Dendritic cell treated with granulocyte-macrophage colony-stimulating factor and Interleukin-4, amounts not matched to agents 40 ng/mL and 50 ng/mL, for 4 days (primary cell): ENCODE data around the gene SPART.

ENCODE experiments used
- H3K27ac Mint-ChIP-seq: one replicate; pipeline ENCODE4 v1.8.0; 2022; ENCODE audit warnings: mild to moderate bottlenecking, mixed read lengths
- H3K27me3 Mint-ChIP-seq: one replicate; pipeline ENCODE4 v1.8.0; 2022; ENCODE audit warnings: mild to moderate bottlenecking, mixed read lengths
- H3K36me3 Mint-ChIP-seq: one replicate; pipeline ENCODE4 v1.8.0; 2022; ENCODE audit warnings: low read depth, mixed read lengths
- H3K4me1 Mint-ChIP-seq: one replicate; pipeline ENCODE4 v1.8.0; 2022; ENCODE audit warnings: low read depth, mixed read lengths
- H3K4me3 Mint-ChIP-seq: one replicate; pipeline ENCODE4 v1.8.0; 2022; ENCODE audit warnings: mild to moderate bottlenecking, moderate library complexity, mixed read lengths
- H3K9me3 Mint-ChIP-seq: one replicate; pipeline ENCODE4 v1.8.0; 2022; ENCODE audit warnings: mixed read lengths
- intact Hi-C: fragments of 100-400 bp; cut with micrococcal nuclease; formaldehyde crosslinking; loops from one replicate; pipeline ENCODE4 v1.15.0; 2022

The SPART gene

DNA sequence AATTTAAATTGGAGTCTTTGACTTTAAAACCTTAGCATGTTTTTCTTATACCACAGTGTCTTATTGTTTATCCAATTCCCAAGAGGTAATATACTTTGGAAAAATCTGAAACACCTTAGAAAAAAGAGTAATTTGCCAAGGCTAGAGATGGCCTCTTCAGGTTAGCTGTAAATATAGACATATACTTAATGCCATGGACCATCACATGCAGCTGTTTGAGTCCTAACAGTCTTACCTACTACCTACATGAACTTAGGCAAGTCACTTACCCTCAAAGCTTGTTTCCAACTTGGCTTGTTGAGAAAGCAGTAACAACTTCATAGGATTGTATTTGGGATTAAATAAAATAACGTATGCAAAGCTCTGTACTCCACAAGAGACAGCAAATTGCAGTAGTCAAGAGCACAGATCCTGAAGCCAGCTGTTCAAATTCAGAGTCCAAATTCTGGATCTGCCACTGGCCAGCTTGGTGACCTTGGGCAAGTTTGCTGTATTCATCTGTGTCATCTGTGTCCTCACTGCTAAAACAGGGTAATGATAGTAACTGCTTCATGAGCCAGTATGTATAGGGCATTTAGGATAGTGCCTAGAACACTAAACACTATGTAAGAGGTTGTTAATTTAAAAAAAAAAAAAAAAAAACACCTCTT is 13.2 kb upstream of the SPART start:
- no peak overlapping the region for H3K4me3 Mint-ChIP-seq
- intact Hi-C loops, result no loop called here
- H3K27ac Mint-ChIP-seq, result no peak overlapping the region
- H3K4me1 Mint-ChIP-seq, result no peaks in the 10 kb centered on the region
- H3K9me3 Mint-ChIP-seq, result no peaks in the 10 kb centered on the region
- no peaks in the 10 kb centered on the region for H3K27me3 Mint-ChIP-seq
- H3K36me3 Mint-ChIP-seq, result no peaks in the 10 kb centered on the region

DNA sequence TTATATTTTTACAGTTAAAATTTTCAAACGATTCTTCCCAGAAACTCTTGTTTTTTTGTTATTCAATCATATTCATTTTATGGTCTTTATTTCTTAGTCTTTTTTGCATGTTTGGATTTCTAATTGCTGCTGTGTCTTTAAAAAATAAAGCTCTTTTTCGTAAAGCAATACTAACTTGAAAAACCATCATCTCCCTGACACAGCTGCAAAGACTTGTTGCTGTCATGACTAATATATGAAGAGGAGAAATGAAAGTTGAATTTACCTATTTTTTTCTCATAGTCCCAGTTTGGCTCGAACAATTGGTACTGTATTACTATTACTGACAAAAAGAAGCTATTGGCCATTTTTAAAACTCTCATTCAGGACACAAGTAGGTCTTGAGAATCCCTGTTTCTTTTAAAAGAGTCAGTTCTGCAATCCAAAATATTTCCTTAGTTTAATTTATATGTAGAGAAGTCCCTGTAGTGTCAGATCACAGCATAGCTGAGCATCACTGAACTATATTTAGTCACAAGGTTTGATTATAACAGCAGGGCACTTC is 12.1 kb upstream of the SPART start:
- Mint-ChIP-seq H3K4me1 (no peaks in the 10 kb centered on the region), H3K36me3 (no peaks in the 10 kb centered on the region), H3K27ac (no peak overlapping the region), H3K9me3 (no peaks in the 10 kb centered on the region), H3K27me3 (no peaks in the 10 kb centered on the region), H3K4me3 (no peak overlapping the region)
- intact Hi-C loops, result no loop called here

DNA sequence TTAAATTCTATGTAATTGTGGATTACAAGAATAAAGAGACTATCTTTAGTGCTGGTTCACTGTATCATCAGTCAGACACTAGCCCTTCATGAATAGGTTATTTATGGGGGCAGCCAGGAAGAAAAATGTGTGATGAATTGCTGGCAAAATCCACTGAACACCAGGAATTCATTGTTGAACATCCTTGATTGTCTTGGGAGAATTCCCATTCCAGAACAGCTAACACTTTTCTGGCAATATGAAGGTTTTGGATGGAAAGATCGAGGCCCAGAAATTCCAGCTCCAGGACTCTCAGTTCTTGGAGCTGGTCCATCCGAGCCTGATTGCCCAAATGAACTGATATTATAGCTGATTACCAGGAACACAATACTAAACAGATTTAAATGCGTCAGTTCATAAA is 11.5 kb upstream of the SPART start:
- H3K4me3 Mint-ChIP-seq, result no peak overlapping the region
- H3K36me3 Mint-ChIP-seq, result no peaks in the 10 kb centered on the region
- H3K4me1 Mint-ChIP-seq, result no peaks in the 10 kb centered on the region
- intact Hi-C loops, result no loop called here
- no peaks in the 10 kb centered on the region for H3K9me3 Mint-ChIP-seq
- H3K27ac Mint-ChIP-seq, result no peak overlapping the region
- H3K27me3 Mint-ChIP-seq, result no peaks in the 10 kb centered on the region

DNA sequence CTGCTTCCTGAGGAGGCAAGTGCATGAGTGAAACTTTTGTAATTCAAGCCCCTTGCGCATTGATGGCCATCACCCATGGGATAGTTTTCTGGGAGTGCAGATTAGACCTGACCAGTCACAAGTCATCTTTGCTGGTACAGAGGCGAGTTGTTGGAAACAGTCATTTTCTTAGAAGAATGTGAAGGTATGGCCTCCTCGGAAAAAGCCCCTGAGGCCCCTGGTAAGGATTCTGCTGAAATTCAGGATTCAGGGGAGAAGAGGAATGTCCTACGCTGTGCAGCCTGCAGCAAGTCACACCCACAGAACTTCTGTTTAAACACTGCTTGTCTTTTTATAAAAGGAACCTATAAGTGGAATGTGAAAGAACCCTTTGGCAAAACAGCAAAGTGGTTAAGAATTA is 11.0 kb upstream of the SPART start:
- intact Hi-C loops, result no loop called here
- H3K27me3 Mint-ChIP-seq, result no peaks in the 10 kb centered on the region
- no peak overlapping the region for H3K4me3 Mint-ChIP-seq
- no peaks in the 10 kb centered on the region for H3K4me1 Mint-ChIP-seq
- H3K27ac Mint-ChIP-seq, result no peak overlapping the region
- no peaks in the 10 kb centered on the region for H3K9me3 Mint-ChIP-seq
- no peaks in the 10 kb centered on the region for H3K36me3 Mint-ChIP-seq

DNA sequence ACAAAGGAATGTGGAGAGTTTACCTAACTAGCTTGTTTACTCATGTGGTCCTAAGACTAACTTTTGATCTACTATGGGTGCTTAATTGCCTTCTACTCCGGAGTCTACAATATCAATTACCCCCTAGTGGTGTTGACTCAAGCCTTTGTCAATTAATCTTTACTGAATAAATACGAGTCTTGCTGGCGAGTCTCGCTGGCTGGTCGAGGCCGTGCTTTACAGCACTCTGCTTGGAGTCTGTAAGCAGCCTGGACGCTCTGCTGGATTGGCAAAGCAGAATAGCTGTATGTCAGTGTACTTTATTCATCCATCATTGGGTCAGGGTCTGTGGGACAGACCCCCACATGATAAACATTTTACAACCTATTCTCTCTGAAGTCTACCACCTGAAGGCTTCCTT is 9.9 kb upstream of the SPART start:
- no peaks in the 10 kb centered on the region for H3K4me1 Mint-ChIP-seq
- H3K27me3 Mint-ChIP-seq, result no peaks in the 10 kb centered on the region
- no peak overlapping the region for H3K4me3 Mint-ChIP-seq
- H3K27ac Mint-ChIP-seq, result no peak overlapping the region
- H3K9me3 Mint-ChIP-seq, result no peaks in the 10 kb centered on the region
- no peaks in the 10 kb centered on the region for H3K36me3 Mint-ChIP-seq
- intact Hi-C loops, result no loop called here

DNA sequence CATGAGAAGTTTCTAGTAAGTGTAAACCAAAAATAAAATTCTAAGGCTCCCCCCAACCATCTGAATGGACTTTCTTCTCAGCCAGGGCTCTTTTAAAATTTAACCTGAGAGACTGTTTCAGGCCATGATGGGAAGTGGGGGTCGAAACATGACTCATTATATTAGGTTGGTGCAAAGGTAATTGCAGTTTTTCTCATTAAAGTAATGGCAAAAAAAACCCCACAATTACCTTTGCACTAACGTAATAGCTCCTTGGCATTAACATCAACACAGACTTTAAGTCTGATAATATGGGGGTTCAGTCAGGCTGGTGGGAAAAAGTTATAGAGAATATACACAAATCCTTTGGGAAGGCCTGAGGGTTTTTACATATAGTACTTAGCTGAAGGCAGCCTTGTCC is 9.4 kb upstream of the SPART start:
- Mint-ChIP-seq H3K27ac (no peak overlapping the region), H3K9me3 (no peaks in the 10 kb centered on the region), H3K4me3 (no peak overlapping the region), H3K27me3 (no peaks in the 10 kb centered on the region), H3K4me1 (no peaks in the 10 kb centered on the region), H3K36me3 (no peaks in the 10 kb centered on the region)
- intact Hi-C loops, result no loop called here

DNA sequence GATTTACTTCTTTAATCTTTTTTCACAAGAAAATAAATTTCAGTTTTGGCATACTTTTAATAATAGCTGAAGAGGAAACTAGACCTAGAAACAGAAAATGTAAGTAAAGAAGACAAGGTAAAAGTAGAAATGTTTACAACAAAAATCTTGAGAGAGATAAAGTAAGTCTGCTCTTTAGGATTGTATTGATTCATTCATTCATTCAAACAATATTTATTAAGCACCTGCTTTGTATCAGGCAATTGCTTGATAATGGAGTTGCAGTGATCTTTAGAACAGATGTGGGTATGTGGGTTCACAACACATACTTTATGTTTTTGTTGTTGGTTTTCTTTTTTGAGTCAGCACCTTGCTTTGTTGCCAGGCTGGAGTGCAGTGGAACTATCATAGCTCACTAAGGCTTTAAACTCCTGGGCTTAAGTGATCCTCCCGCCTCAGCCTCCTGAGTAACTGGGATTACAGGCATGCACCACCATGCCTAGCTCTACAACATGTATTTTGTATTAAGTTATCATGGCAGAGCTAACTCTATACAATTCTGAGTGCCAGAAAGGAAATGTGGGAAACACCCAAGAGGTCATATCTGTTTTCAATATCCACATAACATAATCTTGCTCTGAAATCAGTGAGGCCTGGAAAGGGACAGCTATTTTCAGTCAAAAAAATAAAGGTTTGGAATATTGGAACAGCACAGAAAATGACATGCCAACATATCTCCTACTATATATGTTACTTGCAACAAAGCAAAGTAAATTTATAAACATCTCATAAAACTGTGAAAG is 8.8 kb upstream of the SPART start:
- H3K9me3 Mint-ChIP-seq, result no peaks in the 10 kb centered on the region
- no peak overlapping the region for H3K4me3 Mint-ChIP-seq
- intact Hi-C loops, result no loop called here
- no peak overlapping the region for H3K27ac Mint-ChIP-seq
- no peaks in the 10 kb centered on the region for H3K4me1 Mint-ChIP-seq
- H3K36me3 Mint-ChIP-seq, result no peaks in the 10 kb centered on the region
- H3K27me3 Mint-ChIP-seq, result no peaks in the 10 kb centered on the region

DNA sequence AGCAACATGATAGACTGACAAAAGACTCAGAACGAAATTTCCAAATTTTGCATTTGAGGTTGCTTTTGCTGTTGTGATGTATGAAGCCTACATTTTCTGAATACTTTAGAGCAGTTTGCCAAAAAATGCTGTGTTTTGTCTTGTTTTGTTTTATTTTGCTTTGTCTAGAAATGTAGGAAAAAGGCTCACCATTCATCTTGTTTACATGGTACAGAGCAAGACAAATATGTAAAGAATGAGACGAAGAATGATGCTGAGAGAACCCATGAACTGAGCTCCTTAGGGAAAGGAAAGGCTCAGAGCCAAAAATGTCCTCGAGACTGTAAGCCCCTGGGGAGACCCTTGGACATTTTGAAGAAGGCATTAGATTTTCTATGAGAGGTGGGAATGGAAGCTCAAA is 6.8 kb upstream of the SPART start:
- Mint-ChIP-seq H3K4me3 (no peak overlapping the region), H3K9me3 (no peaks in the 10 kb centered on the region), H3K27me3 (no peaks in the 10 kb centered on the region), H3K27ac (no peak overlapping the region), H3K4me1 (no peaks in the 10 kb centered on the region), H3K36me3 (no peaks in the 10 kb centered on the region)
- intact Hi-C loops, result no loop called here

DNA sequence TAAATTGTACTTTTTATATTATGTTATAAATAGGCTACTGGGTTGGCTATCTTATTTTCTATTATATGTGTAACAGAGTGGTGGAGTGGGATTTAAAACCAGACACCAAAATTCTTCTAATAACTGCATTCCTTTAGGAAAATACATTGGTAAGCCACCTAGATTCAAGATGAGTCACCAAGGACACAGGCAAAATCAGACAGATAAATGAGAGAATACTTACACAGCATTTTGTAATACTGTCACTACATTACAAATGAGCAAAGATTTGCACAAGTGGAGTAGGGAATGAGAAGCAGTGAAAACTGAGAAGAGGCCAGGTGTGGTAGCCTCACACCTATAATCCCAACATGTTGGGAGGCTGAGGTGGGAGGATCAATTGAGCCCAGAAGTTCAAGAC is 6.2 kb upstream of the SPART start:
- intact Hi-C loops, result no loop called here

DNA sequence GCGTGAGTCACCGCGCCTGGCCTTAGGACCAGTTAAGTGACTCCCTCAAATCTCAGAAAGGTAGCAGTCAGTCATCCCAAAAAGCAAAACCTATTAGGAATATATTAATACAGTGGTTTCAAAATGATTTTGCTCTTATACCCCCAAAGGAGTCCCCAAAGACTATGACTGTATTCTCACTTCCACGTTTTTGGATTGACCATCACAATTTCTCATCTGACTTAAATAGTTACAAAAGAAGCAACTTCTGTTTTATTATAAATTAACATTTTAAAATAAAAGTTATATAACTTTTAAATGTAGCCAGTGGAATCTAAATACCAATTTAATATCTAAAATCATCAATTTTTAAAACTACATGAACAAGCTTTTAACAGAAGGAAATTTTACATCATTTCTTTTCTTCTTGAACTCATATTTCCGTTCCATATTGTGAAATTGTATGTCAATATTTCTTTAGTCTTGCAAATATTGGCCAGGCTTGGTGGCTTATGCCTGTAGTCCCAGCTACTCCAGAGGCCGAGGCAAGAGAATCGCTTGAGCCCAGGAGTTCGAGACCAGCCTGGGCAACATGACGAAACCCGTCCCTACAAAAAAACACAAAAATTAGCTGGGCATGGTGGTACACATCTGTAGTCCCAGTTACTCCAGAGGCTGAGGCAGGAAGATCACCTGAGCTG is 1.5 kb upstream of the SPART start:
- Mint-ChIP-seq H3K9me3 (no peaks in the 10 kb centered on the region), H3K36me3 (peaks cover 17% of the 10 kb centered on the region), H3K4me3 (no peak overlapping the region), H3K4me1 (peaks cover 24% of the 10 kb centered on the region), H3K27ac (peak overlapping the region; percentile 89), H3K27me3 (no peaks in the 10 kb centered on the region)
- intact Hi-C loops, result loop anchor here (2.0 to 5.0 kb wide), 5 partner anchors 50 to 653 kb away; partner anchors contain the start of genes CCDC169, EXOSC8 and RFXAP

More for the DNA sequence above, 6.2 kb upstream of the SPART start:
- Mint-ChIP-seq H3K4me1 (no peaks in the 10 kb centered on the region), H3K27me3 (no peaks in the 10 kb centered on the region), H3K4me3 (no peak overlapping the region), H3K9me3 (no peaks in the 10 kb centered on the region), H3K36me3 (no peaks in the 10 kb centered on the region), H3K27ac (no peak overlapping the region)

DNA sequence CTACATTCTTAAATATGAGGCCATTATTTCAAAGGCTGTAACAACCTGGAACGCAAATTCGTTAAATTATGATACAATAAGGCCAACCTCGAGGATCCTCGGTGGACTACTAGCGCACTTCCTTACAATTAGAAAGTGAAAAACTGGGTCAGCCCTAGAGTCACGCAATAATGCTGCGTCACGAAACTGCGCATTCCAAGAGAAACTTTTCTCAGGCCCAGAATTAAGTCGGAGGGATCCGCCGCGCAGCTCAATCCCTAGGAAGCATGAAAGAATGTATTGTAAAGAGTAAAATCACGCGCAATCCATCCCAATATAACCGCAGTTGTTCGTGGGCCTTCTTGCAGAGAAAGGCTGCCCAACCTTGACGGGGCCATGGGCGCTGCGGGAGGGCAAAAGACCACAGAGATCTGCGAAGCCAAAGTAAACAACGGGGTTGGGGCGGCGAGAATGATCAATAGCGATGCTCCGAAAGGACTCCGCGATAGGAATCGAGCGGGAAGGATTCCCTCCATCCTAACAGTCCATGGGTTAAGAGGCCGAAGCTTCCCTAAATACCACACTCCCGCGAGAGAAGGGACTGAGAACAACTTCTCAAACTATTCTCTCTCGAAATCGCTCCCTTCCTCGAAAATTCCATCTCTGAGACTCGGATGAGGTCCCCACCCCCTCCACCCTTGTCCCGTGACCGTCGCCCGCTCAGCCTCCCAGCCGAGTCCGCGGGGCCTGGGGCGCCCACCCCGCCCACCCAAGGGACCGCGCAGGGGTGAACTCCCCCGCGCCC is 564 bp downstream of the SPART start:
- H3K4me1 Mint-ChIP-seq, result peaks cover 33% of the 10 kb centered on the region
- intact Hi-C loops, result loop anchor here (1.0 to 5.0 kb wide), 6 partner anchors 48 to 655 kb away; partner anchors contain the start of genes CCDC169, EXOSC8 and RFXAP
- peaks cover 17% of the 10 kb centered on the region for H3K36me3 Mint-ChIP-seq
- peak overlapping the region; percentile 89 for H3K27ac Mint-ChIP-seq
- no peaks in the 10 kb centered on the region for H3K9me3 Mint-ChIP-seq
- peak overlapping the region; percentile 77 for H3K4me3 Mint-ChIP-seq
- no peaks in the 10 kb centered on the region for H3K27me3 Mint-ChIP-seq

DNA sequence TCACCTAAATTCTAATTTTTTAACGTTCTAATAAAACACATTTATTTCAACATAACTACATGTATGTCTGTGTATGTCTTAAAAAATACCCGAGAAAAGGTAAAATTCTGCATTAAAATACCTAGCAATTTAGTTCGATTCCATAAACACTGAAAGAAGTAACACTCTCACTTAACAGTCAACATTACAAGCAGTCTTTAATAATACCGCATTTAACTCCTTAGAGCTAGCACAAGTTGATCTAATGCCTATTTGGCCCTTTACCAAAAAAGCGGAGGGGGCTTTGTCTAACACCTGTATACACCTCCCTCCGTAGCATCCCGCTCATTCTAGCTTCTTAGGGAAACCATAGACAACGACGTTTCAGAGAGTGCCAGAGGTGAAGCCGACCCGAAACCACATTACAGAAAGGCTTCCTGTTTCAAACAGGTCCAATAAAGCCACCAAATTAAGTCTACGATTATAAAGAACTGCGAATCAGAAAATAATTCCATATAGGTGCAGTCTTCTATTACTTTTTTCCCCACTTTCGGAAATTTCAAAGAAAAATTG is 1.2 kb downstream of the SPART start:
- H3K9me3 Mint-ChIP-seq, result no peaks in the 10 kb centered on the region
- peak overlapping the region; percentile 89 for H3K27ac Mint-ChIP-seq
- peaks cover 17% of the 10 kb centered on the region for H3K36me3 Mint-ChIP-seq
- H3K27me3 Mint-ChIP-seq, result no peaks in the 10 kb centered on the region
- peaks cover 35% of the 10 kb centered on the region for H3K4me1 Mint-ChIP-seq
- intact Hi-C loops, result loop anchor here (5.0 kb wide), 2 partner anchors 48 to 52 kb away; partner anchors contain the start of gene CCDC169
- peak overlapping the region; percentile 77 for H3K4me3 Mint-ChIP-seq

DNA sequence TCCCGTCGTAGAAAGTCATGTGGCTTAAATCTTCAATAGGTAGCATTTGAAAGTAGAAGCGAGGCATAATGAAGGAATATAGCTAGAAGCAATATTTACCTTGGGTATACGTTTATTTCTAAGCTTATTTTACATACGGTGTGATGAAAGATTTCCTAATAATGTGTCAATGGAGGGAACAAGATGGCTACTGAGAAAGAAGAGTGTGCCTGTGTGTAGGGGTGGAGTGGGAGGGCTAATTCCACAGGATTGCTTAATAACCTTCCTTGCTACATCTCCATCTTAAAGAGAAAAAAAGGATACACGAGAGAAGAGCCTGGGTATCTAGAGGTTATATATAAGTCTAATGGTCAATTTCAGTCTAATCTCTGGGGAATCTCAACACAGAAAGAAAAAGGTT is 2.0 kb downstream of the SPART start:
- Mint-ChIP-seq H3K27ac (no peak overlapping the region), H3K36me3 (peaks cover 25% of the 10 kb centered on the region), H3K9me3 (no peaks in the 10 kb centered on the region), H3K27me3 (no peaks in the 10 kb centered on the region), H3K4me1 (peaks cover 40% of the 10 kb centered on the region), H3K4me3 (no peak overlapping the region)
- intact Hi-C loops, result no loop called here
